H9 (cell line): Measurements from ENCODE around the gene EXOC3L4. TPM values are rescaled to one million over a fixed set of nuclear protein-coding genes. Genes with fewer than 3 reads are reported as not detected.
A peak's percentile ranks its signal among the peaks of the same experiment; 100 is the strongest.

ENCODE experiments used
- DNase-seq: peaks from one replicate; pipeline ENCODE4 v3.0.0-alpha.2; 2017
- H2AFZ ChIP-seq: one replicate; pipeline ENCODE4 v1.6.1; 2013; ENCODE audit warnings: mild to moderate bottlenecking, low read length, control low read depth, moderate library complexity
- H2AK5ac ChIP-seq: 2 replicates; pipeline ENCODE4 v1.6.1; 2013; ENCODE audit warnings: low read length, control low read depth, mixed read lengths; ENCODE audit not compliant: insufficient read length
- H2BK120ac ChIP-seq: one replicate; pipeline ENCODE4 v1.6.1; 2013; ENCODE audit warnings: low read depth, mild to moderate bottlenecking, low read length, control low read depth, inconsistent platforms; ENCODE audit not compliant: poor library complexity, severe bottlenecking
- H2BK12ac ChIP-seq: 2 replicates; pipeline ENCODE4 v1.6.1; 2013; ENCODE audit warnings: low read length, control low read depth, mixed read lengths, low read depth; ENCODE audit not compliant: insufficient read length
- H2BK15ac ChIP-seq: 2 replicates; pipeline ENCODE4 v1.6.1; 2013; ENCODE audit warnings: low read depth, low read length, control low read depth
- H2BK20ac ChIP-seq: one replicate; pipeline ENCODE4 v1.6.1; 2013; ENCODE audit warnings: low read depth, mild to moderate bottlenecking, low read length, control low read depth, inconsistent platforms; ENCODE audit not compliant: poor library complexity, severe bottlenecking
- H2BK5ac ChIP-seq: 2 replicates; pipeline ENCODE4 v1.6.1; 2013; ENCODE audit warnings: low read length, control low read depth, mixed read lengths; ENCODE audit not compliant: insufficient read length
- H3K14ac ChIP-seq: 2 replicates; pipeline ENCODE4 v1.6.1; 2013; ENCODE audit warnings: low read length, control low read depth; ENCODE audit not compliant: insufficient read depth
- H3K18ac ChIP-seq: 2 replicates; pipeline ENCODE4 v1.6.1; 2013; ENCODE audit warnings: low read depth, mild to moderate bottlenecking, mixed read lengths, low read length, control low read depth; ENCODE audit not compliant: insufficient read length
- H3K23ac ChIP-seq: 2 replicates; pipeline ENCODE4 v1.6.1; 2013; ENCODE audit warnings: low read length, control low read depth, mixed read lengths, low read depth; ENCODE audit not compliant: insufficient read length
- H3K23me2 ChIP-seq: 2 replicates; pipeline ENCODE4 v1.6.1; 2013; ENCODE audit warnings: low read depth, mild to moderate bottlenecking, mixed read lengths, low read length, control low read depth; ENCODE audit not compliant: insufficient read length, poor library complexity, severe bottlenecking
- H3K27ac ChIP-seq: 2 replicates; pipeline ENCODE4 v1.5.1; 2013; ENCODE audit warnings: low read length, control low read depth, mixed read lengths, low read depth; ENCODE audit not compliant: insufficient read length
- H3K27me3 ChIP-seq: 2 replicates; pipeline ENCODE4 v1.6.1; 2013; ENCODE audit warnings: low read length, control low read depth, inconsistent platforms; ENCODE audit not compliant: insufficient read depth
- H3K4ac ChIP-seq: 2 replicates; pipeline ENCODE4 v1.6.1; 2013; ENCODE audit warnings: low read depth, mild to moderate bottlenecking, control low read depth, inconsistent platforms, low read length, moderate library complexity
- H3K4me1 ChIP-seq: 2 replicates; pipeline ENCODE4 v1.6.1; 2013; ENCODE audit warnings: low read length, control low read depth, inconsistent platforms; ENCODE audit not compliant: insufficient read depth
- H3K4me2 ChIP-seq: 2 replicates; pipeline ENCODE4 v1.6.1; 2013; ENCODE audit warnings: low read length, control low read depth, mixed read lengths; ENCODE audit not compliant: insufficient read length, insufficient read depth
- H3K56ac ChIP-seq: 2 replicates; pipeline ENCODE4 v1.6.1; 2013; ENCODE audit warnings: low read depth, mild to moderate bottlenecking, mixed read lengths, low read length, control low read depth; ENCODE audit not compliant: insufficient read length
- H3K79me1 ChIP-seq: 2 replicates; pipeline ENCODE4 v1.6.1; 2013; ENCODE audit warnings: low read depth, mild to moderate bottlenecking, moderate library complexity, low read length, control low read depth, inconsistent platforms; ENCODE audit not compliant: insufficient read depth, poor library complexity, severe bottlenecking
- H3K79me2 ChIP-seq: 2 replicates; pipeline ENCODE4 v1.6.1; 2013; ENCODE audit warnings: low read length, control low read depth, inconsistent platforms; ENCODE audit not compliant: insufficient read depth
- H3K9ac ChIP-seq: 2 replicates; pipeline ENCODE4 v1.6.1; 2013; ENCODE audit warnings: low read length, control low read depth, mixed read lengths; ENCODE audit not compliant: insufficient read length; ENCODE audit errors: extremely low read depth
- H3K9me3 ChIP-seq: one replicate; pipeline ENCODE4 v1.6.1; 2013; ENCODE audit warnings: low read depth, low read length, inconsistent platforms; ENCODE audit not compliant: control insufficient read depth
- H3T11ph ChIP-seq: one replicate; pipeline ENCODE4 v1.6.1; 2013; ENCODE audit warnings: mild to moderate bottlenecking, low read length, control low read depth, inconsistent platforms
- H4K20me1 ChIP-seq: one replicate; pipeline ENCODE4 v1.6.1; 2013; ENCODE audit not compliant: control insufficient read depth, insufficient read length, insufficient read depth
- H4K5ac ChIP-seq: 2 replicates; pipeline ENCODE4 v1.6.1; 2013; ENCODE audit warnings: low read depth, mild to moderate bottlenecking, mixed read lengths, low read length, control low read depth; ENCODE audit not compliant: insufficient read length
- H4K8ac ChIP-seq: replicated peaks from 2 replicates; pipeline ENCODE4 v1.6.1; 2013; ENCODE audit warnings: low read length, control low read depth, mixed read lengths, low read depth; ENCODE audit not compliant: insufficient read length
- H4K91ac ChIP-seq: 2 replicates; pipeline ENCODE4 v1.6.1; 2013; ENCODE audit warnings: low read depth, mild to moderate bottlenecking, moderate library complexity, mixed read lengths, low read length, control low read depth; ENCODE audit not compliant: insufficient read length
- H3K27ac Mint-ChIP-seq, 3 experiments: 2 replicates in 2 of 3; 3 replicates in 1 of 3; pipeline ENCODE4 v1.8.0; 2020 to 2021; ENCODE audit warnings: mixed read lengths in 3 of 3, mild to moderate bottlenecking in 1 of 3, moderate library complexity in 1 of 3
- H3K27me3 Mint-ChIP-seq: 2 replicates; pipeline ENCODE4 v1.8.0; 2021; ENCODE audit warnings: low read depth, mild to moderate bottlenecking, moderate library complexity, mixed read lengths
- H3K36me3 Mint-ChIP-seq, 3 experiments: 2 replicates in 2 of 3; 3 replicates in 1 of 3; pipeline ENCODE4 v1.8.0; 2020 to 2021; ENCODE audit warnings: low read depth in 3 of 3, mixed read lengths in 3 of 3; ENCODE audit not compliant: insufficient read depth in 1 of 3
- H3K4me1 Mint-ChIP-seq, 2 experiments: 2 replicates each; pipeline ENCODE4 v1.8.0; 2020; ENCODE audit warnings: mixed read lengths in 2 of 2
- H3K4me3 Mint-ChIP-seq, 2 experiments: 2 replicates in 1 of 2; 3 replicates in 1 of 2; pipeline ENCODE4 v1.8.0; 2020 to 2021; ENCODE audit warnings: mild to moderate bottlenecking in 2 of 2, mixed read lengths in 2 of 2, moderate library complexity in 1 of 2
- H3K9me3 Mint-ChIP-seq, 2 experiments: 2 replicates in 1 of 2; 3 replicates in 1 of 2; pipeline ENCODE4 v1.8.0; 2020; ENCODE audit warnings: mild to moderate bottlenecking in 2 of 2, mixed read lengths in 2 of 2, moderate library complexity in 1 of 2
- WGBS: extraction: QIAGEN DNeasy Blood & Tissue Kit; methylation state at CpG from one replicate; pipeline ENCODE4 v1.1.7; 2013; ENCODE audit warnings: missing lambda C conversion rate, low lambda C conversion rate, mixed read lengths; ENCODE audit not compliant: insufficient read length; ENCODE audit errors: extremely low coverage; 5-methylcytosine and 5-hydroxymethylcytosine counted together
- total RNA-seq: library from RNA; stranded (reverse); gene quantifications from 2 replicates; pipeline ENCODE4 v1.2.1, GENCODE V29; 2021
- TF ChIP-seq, protein P1 (sequence below): fragments of 200-600 bp; sonication (generic); conservative IDR thresholded peaks from 3 replicates; pipeline ENCODE4 v1.8.0; 2021; ENCODE audit warnings: antibody characterized with exemption, mild to moderate bottlenecking

EXOC3L4 gene
- total RNA-seq, 1 experiment from 2014 or later, result 0.42 TPM

DNA sequence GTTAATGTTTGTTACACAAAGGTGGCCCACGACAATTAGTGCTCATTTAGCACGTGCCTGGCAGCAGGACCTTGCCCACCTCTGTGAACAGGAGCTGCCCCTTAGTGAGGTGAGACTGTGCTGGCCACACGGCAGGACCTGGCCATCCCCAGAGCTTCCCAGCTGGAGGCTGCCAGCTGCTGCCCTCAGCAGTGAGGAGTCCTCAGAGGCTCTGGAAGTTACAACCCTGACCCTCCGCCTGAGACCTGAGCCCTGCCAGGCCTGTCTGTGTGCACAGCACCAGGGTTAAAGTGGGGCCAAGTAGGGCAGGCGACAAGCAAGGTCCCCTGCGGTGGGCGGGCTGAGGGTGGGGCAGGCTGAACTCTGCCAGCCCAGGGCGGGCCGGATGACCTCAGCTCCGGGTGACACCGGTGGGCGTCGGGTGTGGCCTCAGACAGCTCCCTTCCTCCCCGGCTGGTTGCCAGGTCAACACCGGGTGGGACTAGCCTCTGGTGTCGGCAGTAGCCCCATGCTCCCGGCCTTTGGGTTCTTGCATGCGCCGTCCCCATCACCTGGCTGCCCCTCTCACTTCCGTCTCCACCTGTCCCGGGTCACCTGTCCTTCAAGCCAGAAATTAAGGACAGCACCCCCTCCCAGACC lies 19.7 kb upstream of the EXOC3L4 start:
- H4K5ac ChIP-seq, result no peak overlapping the region
- no peak overlapping the region for H2BK12ac ChIP-seq
- TF ChIP-seq, protein P1, sequence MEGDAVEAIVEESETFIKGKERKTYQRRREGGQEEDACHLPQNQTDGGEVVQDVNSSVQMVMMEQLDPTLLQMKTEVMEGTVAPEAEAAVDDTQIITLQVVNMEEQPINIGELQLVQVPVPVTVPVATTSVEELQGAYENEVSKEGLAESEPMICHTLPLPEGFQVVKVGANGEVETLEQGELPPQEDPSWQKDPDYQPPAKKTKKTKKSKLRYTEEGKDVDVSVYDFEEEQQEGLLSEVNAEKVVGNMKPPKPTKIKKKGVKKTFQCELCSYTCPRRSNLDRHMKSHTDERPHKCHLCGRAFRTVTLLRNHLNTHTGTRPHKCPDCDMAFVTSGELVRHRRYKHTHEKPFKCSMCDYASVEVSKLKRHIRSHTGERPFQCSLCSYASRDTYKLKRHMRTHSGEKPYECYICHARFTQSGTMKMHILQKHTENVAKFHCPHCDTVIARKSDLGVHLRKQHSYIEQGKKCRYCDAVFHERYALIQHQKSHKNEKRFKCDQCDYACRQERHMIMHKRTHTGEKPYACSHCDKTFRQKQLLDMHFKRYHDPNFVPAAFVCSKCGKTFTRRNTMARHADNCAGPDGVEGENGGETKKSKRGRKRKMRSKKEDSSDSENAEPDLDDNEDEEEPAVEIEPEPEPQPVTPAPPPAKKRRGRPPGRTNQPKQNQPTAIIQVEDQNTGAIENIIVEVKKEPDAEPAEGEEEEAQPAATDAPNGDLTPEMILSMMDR, result no peak
- no peaks in the 10 kb centered on the region for H3K79me2 ChIP-seq
- no peak overlapping the region; the same call in 1 of the 2 replicates for H3K14ac ChIP-seq
- no peak overlapping the region for H3T11ph ChIP-seq
- H3K79me1 ChIP-seq, result no peaks in the 10 kb centered on the region
- H3K23ac ChIP-seq, result no peak overlapping the region
- Mint-ChIP-seq H3K4me1 (no peaks in the 10 kb centered on the region), H3K4me3 (peak overlapping the region; percentile 50 to 71; a peak in 4 of 5 replicates), H3K27ac (no peak overlapping the region), H3K36me3 (no peaks in the 10 kb centered on the region), H3K27me3 (peaks cover 18% of the 10 kb centered on the region), H3K9me3 (no peaks in the 10 kb centered on the region)
- H4K8ac ChIP-seq, result no peak overlapping the region
- H3K27me3 ChIP-seq, result no peaks in the 10 kb centered on the region; the same call in 1 of the 2 replicates
- no peak overlapping the region for H2BK15ac ChIP-seq
- H2BK120ac ChIP-seq, result no peak overlapping the region
- no CpG with 5 or more reads among the region's 21 CpGs for WGBS
- H2AFZ ChIP-seq, result no peak overlapping the region
- H3K9ac ChIP-seq, result no peak overlapping the region
- H4K91ac ChIP-seq, result no peak overlapping the region
- H3K56ac ChIP-seq, result no peak overlapping the region
- no peaks in the 10 kb centered on the region for H3K9me3 ChIP-seq
- H2BK5ac ChIP-seq, result no peak overlapping the region
- H3K4me2 ChIP-seq, result peak overlapping the region; percentile 50
- no peak overlapping the region for H2AK5ac ChIP-seq
- no peaks in the 10 kb centered on the region for H3K4me1 ChIP-seq
- peak; percentile 69 for DNase-seq
- no peak overlapping the region for H3K27ac ChIP-seq
- H4K20me1 ChIP-seq, result no peaks in the 10 kb centered on the region
- no peak overlapping the region for H2BK20ac ChIP-seq
- H3K18ac ChIP-seq, result no peak overlapping the region
- H3K23me2 ChIP-seq, result no peaks in the 10 kb centered on the region
- no peak overlapping the region for H3K4ac ChIP-seq
